Right cardiac atrium (tissue), 5 donors: ENCODE measurements around the gene TCF23. TPM values are rescaled to one million over a fixed set of nuclear protein-coding genes. Genes with fewer than 3 reads are reported as not detected.

ENCODE experiments used
- ATAC-seq, 2 donors: fragments of 200-7000 bp; cut with Tn5 transposase; one replicate each; pipeline versions ENCODE4 v1.8.0 to v1.9.1; 2020; ENCODE audit warnings: moderate library complexity in 2 of 2, mild to moderate bottlenecking in 1 of 2
- DNase-seq, 3 donors: peaks; one replicate each; pipeline ENCODE4 v3.0.0-alpha.2; 2020
- H3K27ac ChIP-seq: one replicate; pipeline ENCODE4 v1.5.1; 2013; ENCODE audit warnings: mild to moderate bottlenecking, low read length, control low read depth, moderate library complexity
- H3K27me3 ChIP-seq: one replicate; pipeline ENCODE4 v1.6.1; 2013; ENCODE audit not compliant: control insufficient read depth, insufficient read depth
- H3K4me1 ChIP-seq: one replicate; pipeline ENCODE4 v1.6.1; 2013; ENCODE audit warnings: low read length; ENCODE audit not compliant: control insufficient read depth, insufficient read depth
- H3K4me3 ChIP-seq: one replicate; pipeline ENCODE4 v1.5.1; 2013; ENCODE audit warnings: low read length, control low read depth
- H3K9me3 ChIP-seq: one replicate; pipeline ENCODE4 v1.6.1; 2013; ENCODE audit warnings: low read length; ENCODE audit not compliant: control insufficient read depth
- WGBS: extraction: QIAGEN DNeasy Blood & Tissue Kit; methylation state at CpG from one replicate; pipeline ENCODE4 v1.1.7; 2013; 5-methylcytosine and 5-hydroxymethylcytosine counted together
- intact Hi-C, 4 donors: fragments of 100-400 bp; cut with DNase I; formaldehyde crosslinking; loops; one replicate each; pipeline versions ENCODE4 v1.11.0 to v1.14.0; 2022 to 2023
- polyA plus RNA-seq: library from polyadenylated mRNA; stranded (reverse); fragments of 200-250 nt; gene quantifications from one replicate; pipeline ENCODE4 v1.2.3, GENCODE V29; 2013
- total RNA-seq, 4 donors: library from RNA; stranded (reverse); fragmentation: NEBNext Ultra II Directional; extraction: Animal tissue kit (Norgen Biotek cat#: 25700); gene quantifications; one replicate each; pipeline ENCODE4 v1.2.1, GENCODE V29; 2021
- donor health status: healthy with polysubstance abuse.
- donor health status: DM: no; HTN: yes; CAD: no.
- donor health status: DM: no; HTN: no; CAD: no.
- donor health status: DM: no; HTN: yes; CAD: no; lungs with severe emphysema.
- donor health status: DM: yes; HTN: yes; CAD: no.

The TCF23 gene
- total and polyA plus RNA-seq, 5 donors = 0.05 to 0.15 (median 0.11) TPM

GRCh38 chr2:27178469-27178868, 29.7 kb downstream of the TCF23 start:
- 83% methylated on average over 3 of the region's 3 CpGs for WGBS
- no peak for ATAC-seq

DNA sequence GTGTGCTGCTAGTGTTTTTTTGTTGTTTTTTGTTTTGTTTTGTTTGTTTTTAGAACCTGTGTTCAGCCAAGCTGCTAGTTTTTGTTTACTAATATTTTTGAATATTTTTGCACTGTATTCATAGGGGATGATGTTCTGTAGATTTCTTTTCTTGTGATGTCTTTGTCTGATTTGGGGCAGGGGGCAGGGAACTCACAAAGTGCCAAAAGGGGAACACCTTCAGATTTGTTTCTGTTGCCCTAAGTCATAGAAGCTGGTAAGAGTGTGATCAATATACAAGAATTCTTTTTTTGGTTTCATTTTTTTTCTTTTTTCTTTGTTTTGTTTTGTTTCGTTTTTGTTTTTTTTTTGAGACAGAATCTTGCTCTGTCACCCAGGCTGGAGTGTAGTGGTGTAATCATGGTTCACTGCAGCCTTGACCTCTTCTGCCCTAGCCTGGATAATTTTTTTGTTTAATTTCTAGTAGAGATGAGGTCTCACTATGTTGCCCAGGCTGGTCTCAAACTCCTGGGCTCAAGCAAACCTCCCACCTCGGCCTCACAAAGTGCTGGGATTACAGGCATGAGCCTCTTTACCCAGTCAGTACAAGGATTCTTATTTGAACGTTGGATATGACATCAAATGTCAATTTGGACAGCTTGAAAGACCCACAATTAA, 30.7 kb downstream of the TCF23 start:
- no peaks in the 10 kb centered on the region for H3K27me3 ChIP-seq

More at GRCh38 chr2:27178469-27178868, 29.7 kb downstream of the TCF23 start:
- no peak overlapping the region for H3K4me3 ChIP-seq
- H3K27ac ChIP-seq = no peak overlapping the region
- no peaks in the 10 kb centered on the region for H3K27me3 ChIP-seq
- no peaks in the 10 kb centered on the region for H3K4me1 ChIP-seq
- no peaks in the 10 kb centered on the region for H3K9me3 ChIP-seq
- intact Hi-C loops = no loop called here
- DNase-seq = no peak

GRCh38 chr2:27182346-27182745, 33.5 kb downstream of the TCF23 start:
- H3K4me3 ChIP-seq = no peak overlapping the region
- intact Hi-C loops = loop anchor here in 1 of 4 donors (10.0 kb wide), 1 partner anchor 208 kb away; the partner anchor contains the start of gene MAPRE3
- DNase-seq (no peak), ATAC-seq (no peak)
- H3K27ac ChIP-seq = no peak overlapping the region
- H3K27me3 ChIP-seq = no peaks in the 10 kb centered on the region
- 64% methylated on average over 4 of the region's 4 CpGs for whole genome bisulfite sequencing
- H3K9me3 ChIP-seq = no peaks in the 10 kb centered on the region
- peaks cover 3% of the 10 kb centered on the region for H3K4me1 ChIP-seq

More for the DNA sequence above, 30.7 kb downstream of the TCF23 start:
- 58% methylated on average over 3 of the region's 3 CpGs for WGBS
- Histone ChIP-seq H3K9me3 (no peaks in the 10 kb centered on the region), H3K27ac (no peak overlapping the region), H3K4me3 (no peak overlapping the region), H3K4me1 (no peaks in the 10 kb centered on the region)
- DNase-seq (no peak), ATAC-seq (no peak)
- intact Hi-C loops = no loop called here

- DNase-seq (peak in 2 of 3 donors; percentile 37 to 63), ATAC-seq (peak; percentile 68 to 69)
- Histone ChIP-seq H3K9me3 (no peaks in the 10 kb centered on the region), H3K4me1 (peaks cover 3% of the 10 kb centered on the region), H3K27ac (no peak overlapping the region), H3K4me3 (no peak overlapping the region), H3K27me3 (no peaks in the 10 kb centered on the region)
- 61% methylated on average over 4 of the region's 4 CpGs for WGBS
- intact Hi-C loops = loop anchor here in 1 of 4 donors (10.0 kb wide), 1 partner anchor 209 kb away; the partner anchor contains the start of gene MAPRE3
Measured at GRCh38 chr2:27184115-27184514, 35.3 kb downstream of the TCF23 start.

DNA sequence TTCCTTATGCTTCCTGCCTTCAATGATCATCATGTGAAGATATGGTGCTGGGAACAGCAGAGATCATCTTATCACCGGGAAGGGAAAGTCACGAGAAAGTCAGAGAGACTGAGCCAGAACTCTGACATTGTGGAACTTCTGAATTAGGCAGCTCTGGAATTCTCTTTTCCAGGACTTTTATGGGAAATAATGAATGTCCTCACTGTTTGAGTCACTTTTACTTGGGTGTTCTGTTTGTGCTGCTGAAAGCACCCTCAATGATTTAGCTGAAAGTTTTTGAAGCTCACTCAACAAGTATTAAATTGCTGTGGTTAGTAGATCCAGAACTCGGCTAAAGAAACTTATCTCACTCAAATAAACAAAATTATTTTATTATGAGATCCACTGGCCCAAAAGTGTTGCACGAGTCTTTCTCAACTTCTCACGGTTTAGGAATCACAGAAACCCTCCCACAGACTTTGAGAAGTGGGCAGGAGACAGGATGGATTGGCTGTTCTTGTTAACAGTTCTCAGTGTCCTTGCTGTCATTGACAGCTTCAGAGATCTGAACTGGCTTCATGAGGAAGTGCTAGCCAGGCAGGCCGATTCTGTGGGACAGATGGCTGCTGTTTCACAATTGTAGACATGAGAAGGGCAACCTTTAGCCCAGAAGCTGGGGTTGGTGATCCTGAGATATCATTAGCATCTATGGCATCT, 36.7 kb downstream of the TCF23 start:
- H3K27me3 ChIP-seq = no peaks in the 10 kb centered on the region
- ATAC-seq = peak; percentile 83 to 90
- DNase-seq = peak; percentile 52 to 67 (median 52)
- intact Hi-C loops = loop anchor here in 2 of 4 donors (5.0 to 10.0 kb wide), 2 partner anchors 73 to 211 kb away; partner anchors contain the start of gene MAPRE3 (in 1 of the 2)
- no peaks in the 10 kb centered on the region for H3K9me3 ChIP-seq
- 11% methylated on average over 6 of the region's 6 CpGs for WGBS
- peaks cover 3% of the 10 kb centered on the region for H3K4me1 ChIP-seq
- no peak overlapping the region for H3K4me3 ChIP-seq
- peak overlapping the region; percentile 91 for H3K27ac ChIP-seq

GRCh38 chr2:27186613-27187345, 38.0 kb downstream of the TCF23 start:
- intact Hi-C loops = loop anchor here in 2 of 4 donors (5.0 to 10.0 kb wide), 2 partner anchors 74 to 212 kb away; partner anchors contain the start of gene MAPRE3 (in 1 of the 2)
- Histone ChIP-seq H3K27ac (no peak overlapping the region), H3K4me1 (peaks cover 3% of the 10 kb centered on the region), H3K4me3 (no peak overlapping the region), H3K9me3 (no peaks in the 10 kb centered on the region), H3K27me3 (no peaks in the 10 kb centered on the region)
- 67% methylated on average over 6 of the region's 6 CpGs for WGBS
- DNase-seq = no peak
- no peak for ATAC-seq

DNA sequence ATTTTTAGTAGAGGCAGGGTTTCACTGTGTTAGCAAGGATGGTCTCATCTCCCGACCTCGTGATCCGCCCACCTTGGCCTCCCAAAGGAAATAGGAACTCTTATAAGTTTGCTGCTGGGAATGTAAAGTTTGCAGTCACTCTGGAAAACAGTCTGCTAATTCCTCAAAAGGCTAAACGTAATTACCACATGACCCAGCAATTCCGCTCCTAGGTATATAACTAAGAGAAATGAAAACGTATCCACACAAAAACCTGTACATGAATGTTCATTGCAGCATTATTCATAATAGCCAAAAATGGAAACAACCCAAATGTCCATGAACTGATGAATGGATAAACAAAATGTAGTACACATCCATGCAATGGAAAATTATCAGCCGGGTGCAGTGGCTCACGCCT, 41.2 kb downstream of the TCF23 start:
- intact Hi-C loops = loop anchor here (2.0 to 10.0 kb wide), 4 partner anchors 78 to 215 kb away; partner anchors contain the start of gene MAPRE3 (in 1 of the 4)
- ATAC-seq = no peak
- Histone ChIP-seq H3K9me3 (no peaks in the 10 kb centered on the region), H3K4me1 (peaks cover 1% of the 10 kb centered on the region), H3K27me3 (no peaks in the 10 kb centered on the region), H3K4me3 (no peak overlapping the region), H3K27ac (no peak overlapping the region)
- DNase-seq = no peak
- WGBS = 85% methylated on average over 8 of the region's 8 CpGs

- peak in 1 of 3 donors; percentile 64 for DNase-seq
- no peak overlapping the region for H3K4me3 ChIP-seq
- H3K4me1 ChIP-seq = no peaks in the 10 kb centered on the region
- intact Hi-C loops = loop anchor here (2.0 to 5.0 kb wide), 2 partner anchors 92 to 94 kb away; no protein-coding TSS in a partner anchor
- H3K27ac ChIP-seq = no peak overlapping the region
- no peaks in the 10 kb centered on the region for H3K9me3 ChIP-seq
- peak; percentile 83 to 89 for ATAC-seq
- H3K27me3 ChIP-seq = no peaks in the 10 kb centered on the region
- 35% methylated on average over 8 of the region's 8 CpGs for WGBS
Measured at GRCh38 chr2:27191070-27191829, 42.4 kb downstream of the TCF23 start.

- no peaks in the 10 kb centered on the region for H3K27me3 ChIP-seq
- no peak overlapping the region for H3K4me3 ChIP-seq
- no peak overlapping the region for H3K27ac ChIP-seq
- H3K4me1 ChIP-seq = no peaks in the 10 kb centered on the region
- no peaks in the 10 kb centered on the region for H3K9me3 ChIP-seq
- DNase-seq (no peak), ATAC-seq (peak in 1 of 2 donors; percentile 73)
- 67% methylated on average over 17 of the region's 17 CpGs for WGBS
- intact Hi-C loops = loop anchor here in 3 of 4 donors (5.0 kb wide), 1 partner anchor 97 kb away; no protein-coding TSS in a partner anchor
Measured at GRCh38 chr2:27194538-27195354, 45.9 kb downstream of the TCF23 start.
